Activated CD4-positive, alpha-beta T cell treated with anti-CD3 and anti-CD28 coated beads, Interleukin-2, amount 50 U/mL, for 48 hours (primary cell): ENCODE data around the gene COX7A2.

Experiments
- DNase-seq, 2 experiments: peaks; one replicate each; pipeline ENCODE4 v3.0.0-alpha.2; 2020

Gene COX7A2

DNA sequence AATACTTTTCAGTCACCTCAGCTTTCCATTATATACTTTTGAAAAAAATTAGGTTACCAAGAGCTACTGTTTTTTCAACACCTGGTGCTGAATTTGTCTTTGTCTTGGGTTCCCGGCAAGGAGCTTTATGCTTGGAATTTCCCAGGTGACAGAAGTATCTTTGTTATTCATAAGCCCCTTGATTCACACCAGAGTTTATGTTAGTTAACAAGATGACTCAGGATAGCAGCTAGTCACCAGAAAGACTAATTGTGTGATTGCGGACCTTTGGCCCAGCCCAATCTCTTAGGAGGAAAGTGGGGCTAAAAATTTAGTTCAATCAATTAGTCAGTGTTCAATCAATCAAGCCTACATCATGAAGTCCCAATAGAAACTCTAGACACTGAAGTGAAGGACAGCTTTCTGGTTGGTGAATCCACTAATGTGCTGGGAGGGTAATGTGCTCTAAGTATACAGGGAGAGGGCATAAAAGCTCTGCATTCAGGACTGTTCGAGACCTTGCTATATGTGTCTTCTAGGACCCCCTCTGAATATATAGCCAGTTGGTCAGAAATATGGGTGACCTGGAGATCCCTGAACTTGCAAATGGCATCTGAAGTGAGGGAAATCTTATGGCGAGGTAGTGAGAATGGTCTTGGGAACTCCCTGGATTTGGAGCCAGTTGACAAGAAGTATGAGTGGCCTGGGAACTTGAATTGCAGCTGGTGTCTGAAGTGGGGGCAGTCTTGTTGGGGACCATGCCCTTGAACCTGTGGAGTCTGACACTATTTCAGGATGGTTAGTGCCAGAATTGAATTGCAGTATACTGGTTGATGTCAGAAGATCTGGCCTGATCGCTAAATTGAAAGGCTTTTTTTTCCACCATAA, 24.8 kb upstream of the COX7A2 start:
- DNase-seq: peak in 1 of 2 experiments; percentile 18

GRCh38 chr6:75267461-75267860, 23.9 kb upstream of the COX7A2 start:
- DNase-seq: no peak

DNA sequence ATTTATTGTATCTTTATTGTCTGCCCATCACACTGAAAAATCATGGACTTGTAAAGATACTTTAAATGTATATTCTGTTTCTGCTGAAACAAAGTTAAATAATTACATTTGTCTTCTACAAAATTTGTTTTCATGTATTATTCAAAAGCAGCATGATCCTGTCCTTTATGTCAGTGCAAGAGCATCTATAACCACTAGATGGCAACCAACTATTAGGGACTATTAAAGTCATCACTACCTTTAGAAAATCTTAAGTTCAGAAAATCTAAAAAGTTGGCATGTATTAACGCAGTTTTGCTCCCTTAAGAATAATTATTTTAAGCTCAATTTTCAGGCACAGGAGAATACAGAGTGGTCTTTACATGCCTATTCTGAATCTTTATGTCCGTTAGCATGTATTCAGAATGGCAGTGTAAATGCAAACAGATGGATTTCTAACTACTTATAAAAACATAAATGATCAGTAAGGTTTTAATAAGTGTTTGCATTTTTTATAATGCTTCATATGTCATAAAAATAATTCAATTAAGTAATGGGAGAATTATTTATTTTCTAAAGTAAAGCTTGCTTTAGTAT, 23.2 kb upstream of the COX7A2 start:
- DNase-seq: no peak

- DNase-seq: no peak
Measured at GRCh38 chr6:75263401-75263750, 19.8 kb upstream of the COX7A2 start.

- no peak for DNase-seq
Measured at GRCh38 chr6:75262716-75263400, 19.3 kb upstream of the COX7A2 start.

GRCh38 chr6:75261299-75261698, 17.7 kb upstream of the COX7A2 start:
- no peak for DNase-seq

GRCh38 chr6:75257343-75258087, 13.9 kb upstream of the COX7A2 start:
- DNase-seq: no peak

DNA sequence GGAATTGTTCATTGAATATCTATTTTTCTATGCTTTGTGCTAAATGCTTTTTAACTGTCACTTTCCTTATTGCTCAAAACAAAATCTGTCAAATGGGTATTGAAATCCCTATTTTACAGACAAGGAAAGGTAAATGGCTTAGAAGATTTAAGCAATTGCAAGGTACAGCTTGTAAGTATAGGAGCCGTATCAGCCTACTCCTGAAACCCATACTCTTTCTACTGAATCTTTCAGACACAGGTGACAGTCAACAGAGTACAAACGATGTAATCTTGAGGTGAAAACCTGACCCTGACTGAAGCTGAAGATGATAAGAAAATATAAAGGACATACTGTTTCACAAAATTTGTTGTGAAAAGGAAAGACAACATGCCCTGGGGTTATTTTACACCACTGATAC, 7.0 kb upstream of the COX7A2 start:
- no peak for DNase-seq

DNA sequence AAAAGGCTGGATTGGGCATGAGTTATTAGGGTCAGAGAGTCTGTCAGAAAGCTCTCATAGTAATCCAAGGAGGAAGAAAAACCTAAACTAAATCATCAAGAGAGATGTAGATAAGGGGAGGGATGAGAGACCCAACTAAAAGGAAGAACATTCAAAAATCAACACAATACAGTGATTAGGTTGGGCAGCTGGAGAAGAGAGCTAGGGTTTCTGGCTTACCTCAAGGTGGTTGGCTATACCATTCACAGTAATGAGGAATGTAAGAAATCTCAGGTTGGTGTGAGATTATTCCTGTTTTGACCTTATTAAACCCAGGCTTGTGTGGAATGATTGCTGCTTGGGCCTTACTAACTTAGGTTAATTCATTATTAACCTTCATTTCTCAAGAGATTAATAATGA, 6.2 kb upstream of the COX7A2 start:
- DNase-seq: no peak

DNA sequence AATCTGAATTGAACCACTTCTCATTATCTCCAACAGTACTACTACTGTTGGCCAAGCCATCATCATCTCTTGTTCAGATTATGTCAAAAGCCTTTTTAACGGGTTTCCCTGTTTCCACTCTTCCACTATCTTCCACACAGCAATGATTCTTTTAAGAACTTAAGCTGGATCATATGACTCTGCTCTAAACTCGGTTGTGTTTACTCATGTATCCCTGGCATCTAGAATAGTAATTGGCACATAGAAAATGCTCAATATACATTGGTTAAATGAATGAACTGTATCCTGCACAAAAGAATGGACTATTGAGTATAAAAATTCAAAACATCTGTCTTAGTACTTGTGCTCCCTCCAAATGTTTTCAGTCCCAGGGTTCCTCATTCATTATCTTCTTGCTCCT, 2.8 kb upstream of the COX7A2 start:
- DNase-seq: no peak

GRCh38 chr6:75244063-75244584, 523 bp upstream of the COX7A2 start:
- peak in 1 of 2 experiments; percentile 3 for DNase-seq

DNA sequence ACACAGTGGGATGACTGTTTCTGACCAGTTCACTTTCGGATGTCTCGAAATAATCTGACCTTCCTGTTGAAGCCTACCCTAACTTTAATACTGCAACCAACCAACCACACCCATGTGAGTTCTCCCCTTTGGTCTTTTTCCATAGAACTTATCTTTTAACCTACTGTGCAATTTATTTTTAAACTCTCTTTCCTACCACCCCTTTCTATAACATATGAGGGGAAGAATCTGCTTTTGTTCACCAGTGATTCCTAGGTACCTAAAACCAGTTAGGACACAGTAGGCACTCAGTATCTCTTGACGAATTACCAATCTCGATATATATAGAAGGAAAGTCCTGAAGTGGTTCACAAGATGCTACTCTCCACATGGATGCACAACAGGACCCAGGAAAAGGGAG, 7.0 kb downstream of the COX7A2 start:
- DNase-seq: no peak

GRCh38 chr6:75235271-75235670, 8.3 kb downstream of the COX7A2 start:
- no peak for DNase-seq

DNA sequence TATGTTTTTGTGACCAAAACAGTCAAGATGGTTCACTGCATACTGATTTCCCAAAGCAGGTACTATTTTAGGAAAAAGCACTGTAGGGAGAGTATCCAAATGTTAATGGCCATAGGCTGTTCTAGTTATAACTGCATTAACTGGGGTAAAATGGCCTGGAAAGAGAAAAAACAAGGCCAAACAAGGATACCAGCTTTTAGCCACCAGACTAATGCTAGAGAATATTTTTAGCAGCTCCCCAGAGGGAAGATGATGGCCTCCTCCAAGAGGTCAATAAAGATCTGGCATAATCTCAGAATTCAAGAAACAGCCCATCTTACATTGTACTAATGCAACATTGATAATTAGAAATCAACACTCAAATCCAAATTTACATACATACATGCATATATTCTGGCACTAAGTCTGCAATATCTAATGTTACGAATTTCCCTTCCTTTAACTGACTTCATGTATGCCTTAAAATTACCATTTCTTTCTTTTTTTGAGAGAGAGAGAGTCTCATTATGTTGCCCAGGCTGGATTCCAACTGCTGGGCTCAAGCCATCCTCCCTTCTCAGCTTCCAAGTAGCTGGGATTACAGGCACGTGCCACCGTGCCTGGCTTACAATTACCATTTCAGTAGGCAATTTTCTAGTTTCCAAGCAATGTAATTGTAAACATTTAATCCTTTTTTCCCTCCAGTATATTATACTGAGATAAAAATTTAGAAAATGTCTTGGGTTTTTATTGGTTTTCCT, 9.3 kb downstream of the COX7A2 start:
- DNase-seq: no peak

DNA sequence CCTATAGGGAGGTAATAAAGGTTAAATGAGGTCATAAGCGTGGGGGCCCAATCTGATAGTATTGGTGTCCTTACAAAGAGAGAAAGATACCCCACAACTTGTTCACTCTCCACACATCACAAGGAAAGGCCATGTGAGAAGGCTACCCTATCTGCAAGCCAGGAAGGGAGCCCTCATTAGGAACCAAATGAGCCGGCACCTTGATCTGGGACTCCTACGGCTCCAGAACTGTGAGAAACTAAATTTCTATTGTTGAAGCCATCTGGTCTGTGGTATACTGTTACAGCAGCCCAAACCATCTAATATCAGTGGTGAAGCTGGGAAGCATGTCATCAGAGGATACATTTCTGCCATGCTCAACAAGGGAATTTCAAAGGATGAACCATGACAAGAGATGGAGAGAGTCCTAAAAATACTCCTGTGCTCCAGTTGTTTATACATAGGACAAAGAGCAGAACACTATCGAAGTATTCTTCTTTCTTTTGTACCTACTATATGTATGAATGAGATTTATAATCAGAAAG, 10.4 kb downstream of the COX7A2 start:
- no peak for DNase-seq

- DNase-seq: no peak
Measured at GRCh38 chr6:75230484-75231325, 12.9 kb downstream of the COX7A2 start.

GRCh38 chr6:75224303-75224926, 19.2 kb downstream of the COX7A2 start:
- DNase-seq: no peak

- DNase-seq: no peak
Measured at GRCh38 chr6:75223428-75223827, 20.2 kb downstream of the COX7A2 start.

GRCh38 chr6:75222261-75222660, 21.3 kb downstream of the COX7A2 start:
- no peak for DNase-seq

DNA sequence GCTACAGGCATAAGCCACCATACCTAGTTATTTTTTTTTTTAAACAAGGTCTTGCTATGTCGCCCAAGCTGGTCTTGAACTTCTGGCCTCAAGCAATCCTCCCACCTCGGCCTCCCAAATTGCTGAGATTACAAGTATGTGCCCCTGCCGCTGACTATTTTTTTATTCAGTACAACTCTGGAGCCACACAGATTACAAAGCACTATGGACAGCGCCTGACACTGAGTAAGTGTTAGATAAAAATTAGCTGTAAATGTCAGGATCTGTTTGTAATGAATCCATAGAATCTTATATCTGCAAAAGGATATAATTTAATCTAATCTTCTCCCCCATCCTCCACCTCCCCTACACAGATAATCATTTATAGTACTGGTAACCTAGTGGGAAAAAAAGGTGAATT, 22.5 kb downstream of the COX7A2 start:
- DNase-seq: no peak

- DNase-seq: no peak
Measured at GRCh38 chr6:75220357-75220756, 23.2 kb downstream of the COX7A2 start.
